HepG2 (cell line): ENCODE measurements around the gene DDX49. TPM values are rescaled to one million over a fixed set of nuclear protein-coding genes. Genes with fewer than 3 reads are reported as not detected.

Experiments
- ATAC-seq: fragments of 200-7000 bp; cut with Tn5 transposase; 3 replicates; pipeline ENCODE4 v1.9.1; 2020; ENCODE audit warnings: mild to moderate bottlenecking, moderate library complexity
- BruUV-seq: library from RNA; stranded (reverse); fragments of 400-500 nt; replicated peaks from 2 replicates; lab custom pipeline; 2021; lab: Mats Ljungman, UMichigan
- CTCF ChIA-PET: fragments of 300-600 bp; formaldehyde crosslinking; extraction: SDS; loops from one replicate; lab custom pipeline; 2021; ENCODE audit warnings: low total read pairs, inconsistent platforms, low intra/inter-chr PET ratio; lab: Yijun Ruan, JAX
- POLR2A ChIA-PET: fragments of 350-600 bp; sonication (Branson Sonifier 250); formaldehyde crosslinking; loops from one replicate; lab custom pipeline; 2020; ENCODE audit warnings: antibody characterized with exemption, inconsistent platforms; lab: Yijun Ruan, JAX
- DNase-seq: peaks from one replicate; pipeline ENCODE4 v3.0.0-alpha.2; 2015; ENCODE audit warnings: low spot score
- FAIRE-seq: peaks from 3 replicates; lab custom pipeline; 2011; peaks lifted over from hg19 to GRCh38; lab: Jason Lieb, UNC
- H2AFZ ChIP-seq: one replicate; pipeline ENCODE4 v1.6.1; 2011; ENCODE audit warnings: low read length, inconsistent platforms
- H3K27ac ChIP-seq: fragments of 300-600 bp; 3 replicates; pipeline ENCODE4 v1.8.0; 2011; ENCODE audit warnings: mixed run types, mild to moderate bottlenecking, mixed read lengths, low read length, inconsistent platforms; ENCODE audit not compliant: insufficient read depth; ENCODE audit errors: extremely low read length
- H3K27me3 ChIP-seq, 2 experiments: fragments of 200-600 bp in 1 of 2; 2 replicates in 1 of 2; 3 replicates in 1 of 2; pipeline versions ENCODE4 v1.6.0 to v1.8.0; 2011; ENCODE audit warnings: low read length in 2 of 2, mild to moderate bottlenecking in 2 of 2, moderate library complexity in 2 of 2, inconsistent platforms in 1 of 2; ENCODE audit not compliant: insufficient read depth in 2 of 2, control insufficient read depth in 1 of 2
- H3K36me3 ChIP-seq, 2 experiments: fragments of 200-600 bp in 1 of 2; replicated peaks in 1 of 2; 2 replicates in 1 of 2; 3 replicates in 1 of 2; pipeline versions ENCODE4 v1.5.1 to v1.8.0; 2011; ENCODE audit warnings: low read length in 2 of 2, inconsistent platforms in 1 of 2; ENCODE audit not compliant: insufficient read depth in 2 of 2, control insufficient read depth in 1 of 2
- H3K4me1 ChIP-seq: 2 replicates; pipeline ENCODE4 v1.5.1; 2012; ENCODE audit warnings: low read length, inconsistent platforms; ENCODE audit not compliant: insufficient read depth
- H3K4me2 ChIP-seq: 2 replicates; pipeline ENCODE4 v1.6.0; 2011; ENCODE audit warnings: low read depth, low read length, inconsistent platforms
- H3K4me3 ChIP-seq, 3 experiments: fragments of 200-600 bp in 1 of 3; sonication (generic), shearing (Covaris generic) in 1 of 3; replicated peaks in 1 of 3; 2 replicates each; pipeline ENCODE4 v1.5.1; 2011 to 2016; ENCODE audit warnings: low read length in 3 of 3, inconsistent platforms in 2 of 3, low read depth in 2 of 3, mild to moderate bottlenecking in 2 of 3, control low read depth in 1 of 3, mixed read lengths in 1 of 3; ENCODE audit not compliant: insufficient read depth in 1 of 3
- H3K79me2 ChIP-seq: one replicate; pipeline ENCODE4 v1.6.1; 2011; ENCODE audit warnings: low read length, inconsistent platforms; ENCODE audit not compliant: insufficient read depth
- H3K9ac ChIP-seq: 2 replicates; pipeline ENCODE4 v1.6.0; 2011; ENCODE audit warnings: mild to moderate bottlenecking, low read depth, low read length, inconsistent platforms; ENCODE audit not compliant: insufficient read depth
- H3K9me3 ChIP-seq: 2 replicates; pipeline ENCODE4 v1.5.1; 2012; ENCODE audit warnings: mild to moderate bottlenecking, low read length
- H4K20me1 ChIP-seq: 2 replicates; pipeline ENCODE4 v1.6.0; 2011; ENCODE audit warnings: inconsistent platforms, mild to moderate bottlenecking, low read length, moderate library complexity; ENCODE audit not compliant: insufficient read depth
- AGO2 ChIP-seq: fragments of 200-400 bp; formaldehyde crosslinking; optimal IDR thresholded peaks from 2 replicates; pipeline ENCODE3; 2017; ENCODE audit warnings: mild to moderate bottlenecking, low read depth, low read length, moderate library complexity
- FOXK2 ChIP-seq: fragments of 450-650 bp; IDR thresholded peaks from 2 replicates; pipeline ENCODE4 v1.6.1; 2016
- POLR2A ChIP-seq, 2 experiments: IDR thresholded peaks; 2 replicates each; pipeline ENCODE4 v1.6.1; 2011; ENCODE audit warnings: low read depth in 2 of 2, low read length in 2 of 2, mild to moderate bottlenecking in 1 of 2, moderate library complexity in 1 of 2; ENCODE audit not compliant: insufficient read depth in 1 of 2
- RBFOX2 ChIP-seq: fragments of 200-400 bp; formaldehyde crosslinking; IDR thresholded peaks from 2 replicates; pipeline ENCODE4 v1.6.1; 2017; ENCODE audit warnings: low read depth, mild to moderate bottlenecking, low read length
- SCMH1 ChIP-seq: sonication (generic); formaldehyde crosslinking; IDR thresholded peaks from 2 replicates; pipeline ENCODE4 v1.9.0; 2021; ENCODE audit warnings: missing genetic modification reagents, mild to moderate bottlenecking, borderline replicate concordance
- THAP9 ChIP-seq: sonication (generic); formaldehyde crosslinking; IDR thresholded peaks from 2 replicates; pipeline ENCODE4; 2020; ENCODE audit warnings: missing genetic modification reagents, mild to moderate bottlenecking, borderline replicate concordance
- WGBS: methylation state at CpG from one replicate; pipeline ENCODE4 v1.1.6; 2017; ENCODE audit warnings: low lambda C conversion rate; 5-methylcytosine and 5-hydroxymethylcytosine counted together
- in situ Hi-C: cut with HindIII; loops from 2 replicates; pipeline ENCODE4 v1.10.0; 2017; ENCODE audit warnings: low pct_unique_long_range_greater_than_20kb; ENCODE audit not compliant: extremely low pct_ligation_motif_present
- intact Hi-C: fragments of 100-400 bp; cut with micrococcal nuclease; formaldehyde crosslinking; loops from one replicate; pipeline ENCODE4 v1.10.0; 2022; ENCODE audit not compliant: unreplicated experiment
- polyA plus RNA-seq, 8 experiments: library from polyadenylated mRNA; depleted of rRNA in 3 of 8; stranded (reverse) in 7 of 8; unstranded in 1 of 8; fragments of >200 nt; fragmentation: Illumina TruSeq in 4 of 8; extraction: Trizol in 4 of 8; gene quantifications; 2 replicates each; pipeline versions ENCODE4 v1.2.1 to v1.2.3, GENCODE V29; 2011 to 2016; ENCODE audit warnings: low read depth in 4 of 8, missing spikeins in 1 of 8, mixed read lengths in 1 of 8; ENCODE audit not compliant: insufficient read depth in 1 of 8
- total RNA-seq, 5 experiments: library from RNA; depleted of rRNA; stranded (reverse); fragments of >200 nt; fragmentation: Illumina TruSeq; extraction: Trizol; gene quantifications; 2 replicates each; pipeline ENCODE4 v1.2.3, GENCODE V29; 2016; ENCODE audit warnings: low read depth in 1 of 5

Gene DDX49
- total and polyA plus RNA-seq, 2 of the 13 experiments (the other 11 are each of a cell fraction or from before 2014, with no cell fraction given): 27.0 to 46.2 TPM

GRCh38 chr19:18929311-18929710 lies 9.8 kb downstream of the DDX49 start:
- POLR2A ChIA-PET: interaction anchor here (1.7 to 2.0 kb wide), 2 partner anchors 10 to 12 kb away, joined by 6 to 11 read pairs; partner anchors contain the start of genes COPE and DDX49
- ATAC-seq: no peak
- H3K9ac ChIP-seq: no peak overlapping the region
- intact Hi-C loops (no loop called here), in situ Hi-C loops (loop anchor here (10.0 kb wide), 1 partner anchor 55 kb away; no protein-coding TSS in a partner anchor)
- no peak overlapping the region for H3K4me3 ChIP-seq
- no peaks in the 10 kb centered on the region for H4K20me1 ChIP-seq
- TF ChIP-seq POLR2A (IDR thresholded peaks at IDR 0.05; ENCODE audit: insufficient read depth in 1 of 2, low read depth in 2 of 2, low read length in 2 of 2): 0 out of 4 replicates have a peak, but pooled peaks of 1 of the 2 experiments have one; percentile 24
- TF ChIP-seq AGO2: peak; percentile 90
- peak; percentile 65 for TF ChIP-seq RBFOX2
- TF ChIP-seq SCMH1: no peak
- no peak for TF ChIP-seq THAP9
- no peak for TF ChIP-seq FOXK2
- H3K36me3 ChIP-seq: peaks cover 14 to 24% of the 10 kb centered on the region in 2 experiments; a peak in 4 of 5 replicates
- DNase-seq: no peak
- H3K27me3 ChIP-seq: no peaks in the 10 kb centered on the region
- H2AFZ ChIP-seq: no peak overlapping the region
- H3K4me2 ChIP-seq: no peak overlapping the region
- H3K4me1 ChIP-seq: no peaks in the 10 kb centered on the region
- H3K79me2 ChIP-seq: no peaks in the 10 kb centered on the region
- CTCF ChIA-PET: no interaction called here
- 100% methylated on average over 7 of the region's 25 CpGs for WGBS
- BruUV-seq: no TSS peak
- H3K27ac ChIP-seq: no peak overlapping the region
- no peak for FAIRE-seq
- H3K9me3 ChIP-seq: no peaks in the 10 kb centered on the region
